HEK293 (cell line): ENCODE data around the gene COPZ1.

Experiments used
- FEZF1 ChIP-seq: fragments of 450-650 bp; formaldehyde crosslinking; IDR thresholded peaks from 2 replicates; pipeline ENCODE4 v1.5.1; 2016; ENCODE audit warnings: missing biosample characterization, missing genetic modification characterization
- IKZF3 ChIP-seq: fragments of 450-650 bp; IDR thresholded peaks from 2 replicates; pipeline ENCODE4 v1.5.0; 2018; ENCODE audit warnings: missing biosample characterization, mild to moderate bottlenecking, missing genetic modification characterization, moderate library complexity
- PRDM10 ChIP-seq: fragments of 450-650 bp; formaldehyde crosslinking; IDR thresholded peaks from 2 replicates; pipeline ENCODE4 v1.5.1; 2016; ENCODE audit warnings: missing biosample characterization, missing genetic modification characterization
- RBAK ChIP-seq: fragments of 450-650 bp; formaldehyde crosslinking; IDR thresholded peaks from 2 replicates; pipeline ENCODE4 v1.5.1; 2016; ENCODE audit warnings: missing biosample characterization, missing genetic modification characterization
- SP3 ChIP-seq: fragments of 450-650 bp; formaldehyde crosslinking; IDR thresholded peaks from 2 replicates; pipeline ENCODE4 v1.5.1; 2016; ENCODE audit warnings: missing biosample characterization, missing genetic modification characterization
- WT1 ChIP-seq: fragments of 450-650 bp; formaldehyde crosslinking; IDR thresholded peaks from 2 replicates; pipeline ENCODE4 v1.5.1; 2016; ENCODE audit warnings: missing biosample characterization, missing genetic modification characterization
- ZBTB1 ChIP-seq: fragments of 450-650 bp; formaldehyde crosslinking; IDR thresholded peaks from 2 replicates; pipeline ENCODE4 v1.5.1; 2016; ENCODE audit warnings: missing biosample characterization, missing genetic modification characterization
- ZNF140 ChIP-seq: fragments of 450-650 bp; formaldehyde crosslinking; IDR thresholded peaks from 2 replicates; pipeline ENCODE4 v1.5.1; 2016; ENCODE audit warnings: missing biosample characterization, missing genetic modification characterization
- ZNF221 ChIP-seq: fragments of 450-650 bp; formaldehyde crosslinking; IDR thresholded peaks from 2 replicates; pipeline ENCODE4 v1.5.1; 2017; ENCODE audit warnings: missing biosample characterization, missing genetic modification characterization, borderline replicate concordance
- ZNF223 ChIP-seq: fragments of 450-650 bp; formaldehyde crosslinking; IDR thresholded peaks from 2 replicates; pipeline ENCODE4 v1.5.1; 2016; ENCODE audit warnings: missing biosample characterization, missing genetic modification characterization
- ZNF292 ChIP-seq: fragments of 450-650 bp; formaldehyde crosslinking; IDR thresholded peaks from 2 replicates; pipeline ENCODE4 v1.5.1; 2016; ENCODE audit warnings: low read depth, missing biosample characterization, missing genetic modification characterization, borderline replicate concordance
- ZNF416 ChIP-seq: fragments of 450-650 bp; formaldehyde crosslinking; IDR thresholded peaks from 2 replicates; pipeline ENCODE4 v1.5.1; 2016; ENCODE audit warnings: missing biosample characterization, missing genetic modification characterization
- ZNF423 ChIP-seq: fragments of 450-650 bp; formaldehyde crosslinking; IDR thresholded peaks from 2 replicates; pipeline ENCODE4 v1.5.1; 2016; ENCODE audit warnings: missing biosample characterization, missing genetic modification characterization
- ZNF433 ChIP-seq: fragments of 450-650 bp; formaldehyde crosslinking; IDR thresholded peaks from 2 replicates; pipeline ENCODE4 v1.5.1; 2016; ENCODE audit warnings: missing biosample characterization, missing genetic modification characterization, low read depth
- ZNF510 ChIP-seq: fragments of 450-650 bp; formaldehyde crosslinking; IDR thresholded peaks from 2 replicates; pipeline ENCODE4 v1.5.1; 2018; ENCODE audit warnings: mild to moderate bottlenecking, missing genetic modification characterization, missing biosample characterization; ENCODE audit not compliant: insufficient replicate concordance
- ZNF513 ChIP-seq: fragments of 450-650 bp; IDR thresholded peaks from 2 replicates; pipeline ENCODE4 v1.5.1; 2018; ENCODE audit warnings: missing biosample characterization, missing genetic modification characterization
- ZNF560 ChIP-seq: fragments of 450-650 bp; formaldehyde crosslinking; IDR thresholded peaks from 2 replicates; pipeline ENCODE4 v1.5.1; 2017; ENCODE audit warnings: missing biosample characterization, missing genetic modification characterization, borderline replicate concordance
- ZNF596 ChIP-seq: fragments of 450-650 bp; IDR thresholded peaks from 2 replicates; pipeline ENCODE4 v1.5.0; 2018; ENCODE audit warnings: missing biosample characterization, mild to moderate bottlenecking, missing genetic modification characterization, moderate library complexity
- ZNF677 ChIP-seq: fragments of 450-650 bp; IDR thresholded peaks from 2 replicates; pipeline ENCODE4 v1.5.0; 2018; ENCODE audit warnings: missing biosample characterization, mild to moderate bottlenecking, missing genetic modification characterization, moderate library complexity
- ZNF701 ChIP-seq: fragments of 450-650 bp; formaldehyde crosslinking; IDR thresholded peaks from 2 replicates; pipeline ENCODE4 v1.5.1; 2016; ENCODE audit warnings: missing biosample characterization, missing genetic modification characterization
- ZNF785 ChIP-seq: fragments of 450-650 bp; formaldehyde crosslinking; IDR thresholded peaks from 2 replicates; pipeline ENCODE4 v1.5.1; 2016; ENCODE audit warnings: missing biosample characterization, missing genetic modification characterization
- ZNF830 ChIP-seq: fragments of 450-650 bp; IDR thresholded peaks from 2 replicates; pipeline ENCODE4 v1.5.0; 2018; ENCODE audit warnings: missing biosample characterization, missing genetic modification characterization, low read depth, mild to moderate bottlenecking, moderate library complexity
- ZSCAN23 ChIP-seq: fragments of 450-650 bp; formaldehyde crosslinking; IDR thresholded peaks from 2 replicates; pipeline ENCODE4 v1.5.1; 2016; ENCODE audit warnings: missing biosample characterization, missing genetic modification characterization
- TF ChIP-seq, protein P1 (sequence below): fragments of 450-650 bp; formaldehyde crosslinking; IDR thresholded peaks from 2 replicates; pipeline ENCODE4 v1.5.1; 2016; ENCODE audit warnings: missing biosample characterization, missing genetic modification characterization
- TF ChIP-seq, protein P2 (sequence below): fragments of 450-650 bp; formaldehyde crosslinking; IDR thresholded peaks from 2 replicates; pipeline ENCODE4 v1.5.1; 2016; ENCODE audit warnings: missing biosample characterization, missing genetic modification characterization, low read depth
- TF ChIP-seq, protein P3 (sequence below): fragments of 450-650 bp; formaldehyde crosslinking; IDR thresholded peaks from 2 replicates; pipeline ENCODE4 v1.5.1; 2017; ENCODE audit warnings: missing biosample characterization, missing genetic modification characterization
- TF ChIP-seq, protein P4 (sequence below): fragments of 450-650 bp; formaldehyde crosslinking; IDR thresholded peaks from 2 replicates; pipeline ENCODE4 v1.5.1; 2016; ENCODE audit warnings: missing biosample characterization, missing genetic modification characterization

Gene COPZ1

DNA sequence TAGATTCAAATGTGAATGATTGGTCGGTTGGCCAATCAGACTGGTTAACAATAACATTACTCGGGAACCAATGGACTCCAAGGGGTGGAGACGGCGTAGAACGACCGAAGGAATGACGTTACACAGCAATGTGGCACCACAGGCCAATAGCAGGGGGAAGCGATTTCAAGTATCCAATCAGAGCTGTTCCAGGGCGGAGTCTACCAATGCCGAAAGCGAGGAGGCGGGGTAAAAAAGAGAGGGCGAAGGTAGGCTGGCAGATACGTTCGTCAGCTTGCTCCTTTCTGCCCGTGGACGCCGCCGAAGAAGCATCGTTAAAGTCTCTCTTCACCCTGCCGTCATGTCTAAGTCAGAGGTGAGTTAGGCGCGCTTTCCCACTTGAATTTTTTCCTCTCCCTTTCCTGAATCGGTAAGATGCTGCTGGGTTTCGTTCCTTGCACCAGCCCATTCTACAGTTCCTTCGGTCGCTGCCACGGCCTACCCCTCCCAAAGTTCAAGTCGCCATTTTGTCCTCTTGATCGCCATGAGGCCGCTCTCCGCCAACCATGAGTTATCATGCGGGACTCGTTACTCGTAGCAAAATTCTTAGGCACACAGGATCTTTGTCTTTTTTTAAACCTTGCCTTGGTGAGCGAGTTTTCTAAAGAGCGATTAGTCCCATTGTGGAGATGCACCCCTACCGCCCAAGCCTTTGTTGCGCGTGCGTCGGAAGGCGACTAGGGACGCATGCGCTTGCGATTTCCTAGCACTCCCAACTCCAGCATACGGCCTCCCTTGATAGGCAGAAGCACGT, 44.3 kb upstream of the COPZ1 start, which contains the start of gene HNRNPA1 (continued):
- TF ChIP-seq, protein P1, sequence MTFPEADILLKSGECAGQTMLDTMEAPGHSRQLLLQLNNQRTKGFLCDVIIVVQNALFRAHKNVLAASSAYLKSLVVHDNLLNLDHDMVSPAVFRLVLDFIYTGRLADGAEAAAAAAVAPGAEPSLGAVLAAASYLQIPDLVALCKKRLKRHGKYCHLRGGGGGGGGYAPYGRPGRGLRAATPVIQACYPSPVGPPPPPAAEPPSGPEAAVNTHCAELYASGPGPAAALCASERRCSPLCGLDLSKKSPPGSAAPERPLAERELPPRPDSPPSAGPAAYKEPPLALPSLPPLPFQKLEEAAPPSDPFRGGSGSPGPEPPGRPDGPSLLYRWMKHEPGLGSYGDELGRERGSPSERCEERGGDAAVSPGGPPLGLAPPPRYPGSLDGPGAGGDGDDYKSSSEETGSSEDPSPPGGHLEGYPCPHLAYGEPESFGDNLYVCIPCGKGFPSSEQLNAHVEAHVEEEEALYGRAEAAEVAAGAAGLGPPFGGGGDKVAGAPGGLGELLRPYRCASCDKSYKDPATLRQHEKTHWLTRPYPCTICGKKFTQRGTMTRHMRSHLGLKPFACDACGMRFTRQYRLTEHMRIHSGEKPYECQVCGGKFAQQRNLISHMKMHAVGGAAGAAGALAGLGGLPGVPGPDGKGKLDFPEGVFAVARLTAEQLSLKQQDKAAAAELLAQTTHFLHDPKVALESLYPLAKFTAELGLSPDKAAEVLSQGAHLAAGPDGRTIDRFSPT (tag by site-specific recombination), result peak; percentile 90
- TF ChIP-seq ZNF830 (tag by site-specific recombination), result no peak
- no peak for TF ChIP-seq ZNF223
- TF ChIP-seq ZNF785 (tag by site-specific recombination), result no peak
- TF ChIP-seq, protein P2, sequence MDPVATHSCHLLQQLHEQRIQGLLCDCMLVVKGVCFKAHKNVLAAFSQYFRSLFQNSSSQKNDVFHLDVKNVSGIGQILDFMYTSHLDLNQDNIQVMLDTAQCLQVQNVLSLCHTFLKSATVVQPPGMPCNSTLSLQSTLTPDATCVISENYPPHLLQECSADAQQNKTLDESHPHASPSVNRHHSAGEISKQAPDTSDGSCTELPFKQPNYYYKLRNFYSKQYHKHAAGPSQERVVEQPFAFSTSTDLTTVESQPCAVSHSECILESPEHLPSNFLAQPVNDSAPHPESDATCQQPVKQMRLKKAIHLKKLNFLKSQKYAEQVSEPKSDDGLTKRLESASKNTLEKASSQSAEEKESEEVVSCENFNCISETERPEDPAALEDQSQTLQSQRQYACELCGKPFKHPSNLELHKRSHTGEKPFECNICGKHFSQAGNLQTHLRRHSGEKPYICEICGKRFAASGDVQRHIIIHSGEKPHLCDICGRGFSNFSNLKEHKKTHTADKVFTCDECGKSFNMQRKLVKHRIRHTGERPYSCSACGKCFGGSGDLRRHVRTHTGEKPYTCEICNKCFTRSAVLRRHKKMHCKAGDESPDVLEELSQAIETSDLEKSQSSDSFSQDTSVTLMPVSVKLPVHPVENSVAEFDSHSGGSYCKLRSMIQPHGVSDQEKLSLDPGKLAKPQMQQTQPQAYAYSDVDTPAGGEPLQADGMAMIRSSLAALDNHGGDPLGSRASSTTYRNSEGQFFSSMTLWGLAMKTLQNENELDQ (tag by site-specific recombination), result no peak
- no peak for TF ChIP-seq ZNF677
- no peak for TF ChIP-seq ZNF596 (tag by site-specific recombination)
- TF ChIP-seq, protein P3, sequence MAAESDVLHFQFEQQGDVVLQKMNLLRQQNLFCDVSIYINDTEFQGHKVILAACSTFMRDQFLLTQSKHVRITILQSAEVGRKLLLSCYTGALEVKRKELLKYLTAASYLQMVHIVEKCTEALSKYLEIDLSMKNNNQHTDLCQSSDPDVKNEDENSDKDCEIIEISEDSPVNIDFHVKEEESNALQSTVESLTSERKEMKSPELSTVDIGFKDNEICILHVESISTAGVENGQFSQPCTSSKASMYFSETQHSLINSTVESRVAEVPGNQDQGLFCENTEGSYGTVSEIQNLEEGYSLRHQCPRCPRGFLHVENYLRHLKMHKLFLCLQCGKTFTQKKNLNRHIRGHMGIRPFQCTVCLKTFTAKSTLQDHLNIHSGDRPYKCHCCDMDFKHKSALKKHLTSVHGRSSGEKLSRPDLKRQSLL (tag by site-specific recombination), result no peak
- TF ChIP-seq ZNF433 (tag by site-specific recombination), result no peak
- no peak for TF ChIP-seq ZNF510
- TF ChIP-seq ZNF423 (tag by site-specific recombination), result no peak
- TF ChIP-seq ZNF701, result no peak
- no peak; the same call in 1 of the 2 replicates for TF ChIP-seq RBAK (tag by site-specific recombination)
- peak; percentile 78 for TF ChIP-seq SP3 (tag by site-specific recombination)
- TF ChIP-seq ZNF560, result no peak
- TF ChIP-seq, protein P4, sequence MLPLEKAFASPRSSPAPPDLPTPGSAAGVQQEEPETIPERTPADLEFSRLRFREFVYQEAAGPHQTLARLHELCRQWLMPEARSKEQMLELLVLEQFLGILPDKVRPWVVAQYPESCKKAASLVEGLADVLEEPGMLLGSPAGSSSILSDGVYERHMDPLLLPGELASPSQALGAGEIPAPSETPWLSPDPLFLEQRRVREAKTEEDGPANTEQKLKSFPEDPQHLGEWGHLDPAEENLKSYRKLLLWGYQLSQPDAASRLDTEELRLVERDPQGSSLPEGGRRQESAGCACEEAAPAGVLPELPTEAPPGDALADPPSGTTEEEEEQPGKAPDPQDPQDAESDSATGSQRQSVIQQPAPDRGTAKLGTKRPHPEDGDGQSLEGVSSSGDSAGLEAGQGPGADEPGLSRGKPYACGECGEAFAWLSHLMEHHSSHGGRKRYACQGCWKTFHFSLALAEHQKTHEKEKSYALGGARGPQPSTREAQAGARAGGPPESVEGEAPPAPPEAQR (tag by site-specific recombination), result no peak
- peak; percentile 55 for TF ChIP-seq PRDM10 (tag by site-specific recombination)
- no peak for TF ChIP-seq FEZF1
- TF ChIP-seq ZNF513 (tag by site-specific recombination), result peak; percentile 47; the same call in 1 of the 2 replicates
- TF ChIP-seq ZNF416 (tag by site-specific recombination), result no peak
- no peak for TF ChIP-seq ZNF140 (tag by site-specific recombination)
- TF ChIP-seq ZBTB1 (tag by site-specific recombination), result peak; percentile 22; the same call in 1 of the 2 replicates
- TF ChIP-seq ZNF292 (tag by site-specific recombination), result no peak
- TF ChIP-seq ZNF221 (tag by site-specific recombination), result no peak
- no peak for TF ChIP-seq IKZF3 (tag by site-specific recombination)
- TF ChIP-seq ZSCAN23 (tag by site-specific recombination), result 0 out of 2 replicates have a peak, but pooled peaks have one; percentile 77
- no peak for TF ChIP-seq WT1
